Tibial nerve (tissue), 4 donors: Measurements from ENCODE around the gene RNF121.
"Not testable (repeated sequence)": the region's sequence is repeated elsewhere in the genome, so short reads cannot be mapped to it uniquely, and the experiment has no call there.

Source experiments
- CTCF ChIP-seq, 5 experiments: fragments of 200-600 bp in 3 of 5; fragments of 450-650 bp in 2 of 5; sonication (generic) in 3 of 5; IDR thresholded peaks; one replicate each; pipeline ENCODE4 v1.5.1; 2016 to 2019; ENCODE audit warnings: antibody characterized with exemption in 5 of 5, mild to moderate bottlenecking in 3 of 5, moderate library complexity in 2 of 5
- EP300 ChIP-seq, 2 donors: sonication (generic); formaldehyde crosslinking; IDR thresholded peaks; one replicate each; pipeline ENCODE4 v1.6.1; 2017; ENCODE audit warnings: antibody characterized with exemption in 2 of 2, mild to moderate bottlenecking in 1 of 2
- POLR2A ChIP-seq, 2 donors: fragments of 450-650 bp; IDR thresholded peaks; one replicate each; pipeline ENCODE4 v1.6.1; 2017; ENCODE audit warnings: antibody characterized with exemption in 2 of 2, mild to moderate bottlenecking in 2 of 2, moderate library complexity in 2 of 2

- not testable (repeated sequence) for TF ChIP-seq CTCF, POLR2A, EP300 (IDR thresholded peaks at IDR 0.05)
These were observed 16.9 kb upstream of the RNF121 start for GRCh38 chr11:71911986-71912340.
